Glomerular visceral epithelial cell (primary cell): ENCODE data around the gene TRIM66.

Experiments used
- DNase-seq: peaks from one replicate; pipeline ENCODE4 v3.0.0-alpha.2; 2016; ENCODE audit errors: extremely low spot score

The TRIM66 gene

DNA sequence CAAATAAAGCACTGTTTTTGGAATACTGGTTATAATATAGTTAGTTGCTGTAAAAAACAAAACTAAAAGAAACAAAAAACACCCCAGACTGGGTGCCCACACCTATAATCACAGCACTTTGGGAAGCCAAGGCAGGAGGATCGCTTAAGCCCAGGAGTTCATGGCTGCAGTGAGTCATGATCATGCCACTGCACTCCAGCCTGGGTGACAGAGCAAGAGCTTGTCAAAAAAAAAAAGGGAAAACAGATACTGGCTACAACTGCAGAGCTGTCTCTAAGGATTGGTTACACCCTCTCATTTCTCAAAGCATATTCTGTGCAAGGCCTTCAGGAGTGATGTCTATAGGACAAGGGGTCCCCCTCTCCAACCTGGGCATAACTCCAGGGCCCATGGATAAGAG lies 73.8 kb downstream of the TRIM66 start:
- DNase-seq = peak; percentile 11

DNA sequence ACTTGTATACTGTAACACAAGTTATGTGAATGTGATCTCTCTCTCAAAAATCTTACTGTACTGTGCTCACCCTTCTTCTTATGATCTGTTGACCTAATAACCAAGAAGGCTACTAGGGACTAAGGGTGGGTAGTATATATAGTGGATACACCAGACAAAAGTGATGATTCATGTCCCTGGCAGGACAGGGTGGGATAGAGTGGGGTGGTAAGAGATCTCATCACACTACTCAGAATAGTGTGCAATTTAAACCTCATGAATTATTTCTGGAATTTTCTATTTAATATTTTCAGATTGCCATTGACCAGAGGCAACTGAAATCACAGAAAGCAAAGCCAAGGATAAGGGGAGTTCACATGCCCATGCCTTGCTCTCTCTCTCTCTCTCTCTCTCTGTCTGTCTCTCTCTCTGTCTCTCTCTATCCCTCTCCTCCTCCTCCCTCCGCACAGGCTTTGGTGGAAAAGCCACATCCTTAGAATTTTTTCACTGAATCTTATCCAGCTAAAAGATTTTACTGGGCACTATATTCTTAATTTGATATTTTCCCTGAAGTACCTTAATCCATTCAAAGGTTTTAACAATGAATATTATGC lies 76.4 kb downstream of the TRIM66 start:
- DNase-seq = no peak

DNA sequence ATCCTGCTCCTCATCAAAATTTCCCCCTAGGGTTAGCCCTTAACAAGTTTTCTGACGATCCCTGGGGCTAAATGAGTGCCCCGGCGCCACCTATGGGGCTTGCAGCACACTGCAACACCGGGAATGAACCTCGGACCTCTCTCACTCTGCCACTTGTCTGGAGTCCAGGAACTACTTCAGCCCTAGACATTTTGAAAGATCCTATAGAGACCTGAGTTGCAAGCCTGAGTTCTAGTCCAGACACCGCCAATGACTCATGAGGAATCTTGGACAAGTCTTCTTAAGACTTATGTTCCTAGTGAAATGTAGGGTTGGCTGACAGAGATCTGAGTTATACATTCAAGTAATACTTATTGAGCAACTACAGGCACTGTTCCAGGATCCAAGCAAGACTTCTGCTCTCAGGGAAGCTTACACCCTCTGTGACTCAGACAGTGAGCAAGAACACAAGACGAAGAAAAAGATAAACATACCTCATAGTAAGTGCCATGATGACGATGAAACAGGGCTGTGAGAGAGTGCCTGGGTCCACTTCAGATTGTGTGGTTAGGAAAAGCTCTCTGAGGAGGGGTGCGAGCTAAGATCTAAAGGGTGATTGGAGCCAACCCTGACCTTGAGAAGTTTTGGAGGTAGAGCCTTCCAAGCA lies 78.3 kb downstream of the TRIM66 start:
- DNase-seq = peak; percentile 84

DNA sequence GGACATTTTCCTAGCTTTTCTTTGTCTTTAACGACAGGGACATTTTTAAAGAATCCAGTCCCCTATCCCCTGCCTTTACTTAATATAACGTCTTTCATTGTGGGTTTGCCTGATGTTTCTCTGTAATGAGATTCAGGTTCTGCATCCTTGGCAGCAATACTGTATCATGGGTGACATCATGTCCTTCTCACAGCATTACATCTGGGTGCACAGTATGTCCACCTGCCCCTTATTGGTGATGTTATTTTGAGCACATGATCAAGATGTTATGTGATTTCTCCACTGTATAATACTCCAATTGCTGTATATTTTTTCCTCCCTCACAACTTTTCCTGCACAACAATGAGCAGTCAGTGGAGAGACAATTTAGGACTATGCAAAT lies 78.8 kb downstream of the TRIM66 start:
- DNase-seq = no peak

DNA sequence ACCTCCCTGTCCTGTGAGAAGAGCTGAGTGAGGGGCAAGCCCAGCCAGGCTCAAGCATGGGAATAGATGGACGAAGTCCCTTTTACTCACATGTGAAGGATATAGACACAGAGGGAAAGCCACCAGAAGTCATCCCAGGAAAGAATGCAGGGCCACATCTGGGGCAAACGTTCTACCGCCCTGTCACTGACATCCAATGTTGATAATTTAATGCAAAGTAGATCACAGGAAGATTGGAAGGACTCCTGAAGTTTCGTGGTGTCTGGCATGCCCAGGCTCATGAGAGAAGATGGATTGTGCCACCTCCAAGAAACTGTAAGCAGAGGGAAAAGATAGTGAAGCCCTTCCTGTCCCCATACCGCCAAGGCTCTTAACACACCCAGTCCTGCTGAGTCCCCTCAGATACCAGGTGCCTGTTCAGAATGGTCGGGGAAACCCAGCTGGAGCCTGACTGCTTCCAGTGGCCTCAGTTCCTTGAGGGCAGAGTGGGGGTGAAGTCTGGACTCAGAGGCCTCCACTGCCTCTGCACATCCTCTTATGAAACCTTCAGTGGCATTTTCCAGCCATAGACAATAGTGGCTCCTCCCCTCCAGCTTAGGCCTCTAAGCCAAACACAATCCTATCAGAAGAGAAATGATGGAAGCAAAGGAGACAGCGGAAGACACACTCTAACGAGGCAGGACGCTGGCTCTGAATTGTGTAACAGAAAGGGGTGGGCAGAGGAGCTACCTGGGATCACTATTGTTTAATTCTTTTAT lies 80.9 kb downstream of the TRIM66 start:
- no peak for DNase-seq

DNA sequence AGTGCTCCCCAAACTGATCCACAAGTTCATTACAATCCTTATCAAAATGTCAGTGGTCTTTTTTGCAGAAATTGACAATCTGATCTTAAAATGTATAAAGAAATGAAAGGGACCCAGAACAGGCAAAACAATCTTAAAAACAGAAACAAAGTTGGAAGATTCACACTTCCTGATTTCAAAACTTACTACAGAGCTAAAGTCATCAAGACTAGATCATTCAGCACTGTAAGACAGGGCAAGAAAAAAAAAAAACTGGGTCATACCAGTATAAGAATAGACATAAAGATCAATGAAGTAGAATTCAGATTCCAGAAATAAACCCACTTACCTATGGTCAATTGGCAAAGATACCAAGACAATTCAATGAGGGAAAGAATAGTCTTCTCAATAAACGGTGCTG lies 84.0 kb downstream of the TRIM66 start:
- DNase-seq = no peak

DNA sequence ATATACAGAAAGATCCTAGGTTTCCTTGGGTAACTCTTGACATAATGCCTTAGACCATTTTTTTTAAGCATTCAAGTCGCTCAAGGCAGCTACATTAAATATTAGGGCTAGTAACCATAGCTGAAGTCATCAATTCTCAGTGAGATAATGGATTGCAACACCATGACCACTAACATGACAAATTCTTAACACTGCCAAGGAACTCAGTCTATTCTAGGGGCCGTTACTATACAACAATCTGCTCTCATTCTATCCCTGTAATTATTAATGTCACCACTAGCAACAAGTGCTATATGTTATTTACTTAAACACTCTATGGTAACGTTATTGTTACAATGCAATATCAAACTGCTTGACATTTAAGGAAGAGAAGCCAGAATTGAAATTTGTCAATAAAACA lies 85.3 kb downstream of the TRIM66 start:
- DNase-seq = peak; percentile 45

DNA sequence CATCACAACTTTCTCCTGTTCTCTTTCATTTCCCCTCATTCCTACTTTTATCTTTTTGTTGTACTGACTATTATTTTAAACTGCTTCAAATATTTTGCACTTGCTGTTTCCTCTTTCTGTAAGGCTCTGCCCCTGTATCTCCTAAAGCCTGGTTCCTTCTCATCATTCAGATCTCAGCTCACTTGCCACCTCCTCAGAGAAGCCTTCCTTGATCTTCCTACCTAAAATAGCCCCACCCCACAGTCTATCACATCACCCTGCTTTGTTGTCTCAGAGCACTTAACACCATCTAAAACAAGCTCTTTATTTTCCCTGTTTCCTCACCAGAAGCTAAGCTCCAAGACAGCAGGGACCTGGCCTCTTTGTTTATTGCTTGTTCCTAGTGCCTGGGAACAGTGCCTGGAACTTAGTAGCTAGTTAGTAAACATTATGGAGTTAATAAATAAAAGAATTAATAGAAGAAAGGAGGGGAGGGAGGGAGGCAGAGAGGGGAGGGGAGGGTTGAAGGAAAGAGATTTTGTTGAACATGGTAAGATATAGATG lies 85.9 kb downstream of the TRIM66 start:
- no peak for DNase-seq

DNA sequence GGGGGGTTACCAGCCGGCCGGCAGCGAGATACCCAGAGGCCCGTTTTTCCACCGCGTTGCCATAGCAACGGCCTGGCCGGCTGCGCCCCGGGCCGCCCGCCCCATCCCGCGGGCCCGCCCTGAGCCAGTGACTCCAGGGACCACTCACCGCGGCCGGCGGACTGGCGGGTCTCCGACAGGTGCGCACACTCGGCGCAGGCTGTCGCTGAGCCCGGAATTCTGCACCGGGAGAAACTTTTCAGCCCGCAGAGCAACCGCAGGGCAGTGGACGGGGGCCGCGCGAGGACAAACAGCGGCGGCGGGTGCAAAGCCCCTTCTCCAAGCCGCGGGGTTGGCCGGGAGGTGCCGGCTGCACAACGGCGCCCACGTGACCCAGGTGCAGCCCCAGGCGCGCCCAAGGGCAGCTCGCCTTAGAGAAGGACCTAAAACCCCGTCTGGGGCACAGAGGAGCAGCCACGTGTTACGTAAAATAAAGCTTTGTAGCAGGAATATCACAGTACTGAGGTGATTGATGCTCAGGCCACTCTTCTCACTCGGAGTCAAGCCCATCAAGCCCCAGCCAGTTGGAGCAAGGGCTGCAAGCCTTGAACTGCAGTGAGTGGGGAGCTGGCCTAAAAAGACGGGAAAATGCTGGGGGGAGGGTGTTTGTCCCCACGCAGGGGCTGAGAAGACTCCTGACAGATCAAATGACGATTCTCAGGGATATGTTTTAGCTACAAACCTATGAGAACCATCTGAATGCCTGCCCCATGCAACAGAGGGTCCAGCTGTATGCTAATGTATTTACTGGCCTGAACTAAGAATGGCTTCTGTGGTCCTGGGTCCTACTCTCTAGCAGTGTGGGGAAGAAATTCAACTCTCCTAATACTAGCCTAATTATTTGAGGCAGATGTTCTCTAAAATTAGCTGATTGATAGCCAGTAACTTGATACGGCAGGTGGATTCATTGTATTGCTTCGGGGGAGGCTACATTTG lies 88.2 kb downstream of the TRIM66 start, which contains the start of gene STK33:
Gene STK33 (minus strand): TSS at position 294 of the 975 bp plus-strand sequence. CDS start 119,323 bp downstream, outside the sequence.
- DNase-seq = peak; percentile 58

DNA sequence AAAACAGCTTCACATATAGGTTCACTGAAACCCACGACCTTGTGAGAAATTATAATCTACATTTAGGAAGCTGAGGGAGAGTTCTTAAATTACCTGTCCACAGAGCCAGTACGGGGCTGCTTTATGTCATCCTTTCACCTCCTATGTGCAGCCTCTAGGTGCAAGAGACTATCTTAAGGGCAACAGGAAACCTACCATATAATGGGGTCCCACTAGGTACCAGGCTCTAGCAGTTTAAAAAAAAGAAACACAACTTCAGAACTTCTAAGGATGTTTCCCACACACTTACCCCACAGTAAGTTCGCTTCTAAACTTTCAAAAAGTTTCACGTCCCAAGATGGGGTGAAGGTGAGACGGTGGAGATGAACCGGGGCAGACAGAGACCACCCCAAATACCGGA lies 89.0 kb downstream of the TRIM66 start:
- DNase-seq = no peak

DNA sequence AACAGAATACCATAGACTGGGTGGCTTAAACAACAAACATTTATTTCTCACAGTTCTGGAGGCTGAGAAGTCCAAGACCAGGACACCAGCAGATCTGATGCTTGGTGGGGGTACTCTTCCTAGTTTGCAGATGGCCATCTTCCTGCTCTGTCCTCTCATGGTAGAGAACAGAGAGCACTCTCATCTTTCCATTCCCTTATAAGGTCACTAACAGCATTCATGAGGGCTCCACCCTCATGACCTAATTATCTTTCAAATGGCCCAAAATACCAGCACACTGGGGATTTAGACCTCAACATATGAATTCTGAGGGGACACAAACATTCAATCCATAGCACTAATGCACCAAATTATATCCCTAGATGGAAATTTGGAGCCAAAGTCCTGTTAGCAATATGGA lies 94.5 kb downstream of the TRIM66 start:
- no peak for DNase-seq

DNA sequence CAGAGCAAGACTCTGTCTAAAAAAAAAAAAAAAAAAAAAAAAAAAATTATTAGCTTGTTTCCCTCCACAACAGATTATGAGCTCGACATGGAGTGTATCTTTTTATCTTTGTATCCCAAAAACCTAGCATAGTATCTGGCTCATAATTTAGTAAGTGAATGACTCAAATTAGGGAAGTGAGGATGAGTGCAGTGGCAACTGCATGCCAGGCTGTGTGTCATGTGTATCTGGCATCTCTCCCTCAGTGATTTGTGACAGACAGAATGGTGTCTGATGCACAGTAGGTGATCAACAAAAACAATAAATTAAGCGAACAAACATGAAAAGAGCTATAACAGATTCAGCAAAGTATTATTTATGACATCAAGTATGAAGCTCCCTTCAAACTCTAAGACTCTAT lies 95.7 kb downstream of the TRIM66 start:
- no peak for DNase-seq

DNA sequence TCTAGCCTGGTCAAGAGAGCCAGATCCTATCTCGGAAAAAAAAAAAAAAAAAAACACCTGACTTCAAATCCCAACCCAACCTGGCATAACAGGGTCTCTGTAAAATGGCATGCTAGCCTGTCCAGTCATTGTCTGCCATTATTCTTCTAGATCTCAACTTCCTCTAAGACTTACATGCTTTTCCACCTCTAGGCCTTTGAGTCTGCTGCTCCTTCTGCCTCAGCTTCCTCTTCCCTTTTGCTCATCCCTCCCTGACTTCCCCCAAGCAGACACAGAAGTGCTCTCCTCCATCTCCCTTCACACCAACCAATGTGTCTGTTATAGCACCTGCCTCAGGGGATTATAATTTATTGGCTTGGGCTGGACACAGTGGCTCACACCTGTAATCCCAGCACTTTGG lies 96.3 kb downstream of the TRIM66 start:
- DNase-seq = no peak

DNA sequence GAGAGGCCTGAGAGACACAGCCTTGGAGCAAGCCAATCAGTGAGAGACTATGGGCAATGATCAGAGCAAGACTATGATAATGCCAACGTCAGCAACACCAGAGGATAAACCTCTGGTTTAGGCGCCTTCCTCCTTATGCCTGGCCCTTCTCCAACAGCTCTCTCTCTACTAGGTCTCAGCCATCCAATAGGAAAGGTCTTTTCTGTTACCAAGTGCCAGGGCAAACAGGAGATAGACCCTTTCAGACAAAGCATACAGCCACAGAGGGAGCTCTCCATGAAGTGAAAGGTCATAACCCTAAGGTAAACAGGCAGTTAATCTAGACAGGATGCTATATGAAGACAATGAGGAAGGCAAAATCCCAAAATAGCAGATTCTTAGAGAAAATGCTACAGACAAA lies 98.0 kb downstream of the TRIM66 start:
- no peak for DNase-seq

DNA sequence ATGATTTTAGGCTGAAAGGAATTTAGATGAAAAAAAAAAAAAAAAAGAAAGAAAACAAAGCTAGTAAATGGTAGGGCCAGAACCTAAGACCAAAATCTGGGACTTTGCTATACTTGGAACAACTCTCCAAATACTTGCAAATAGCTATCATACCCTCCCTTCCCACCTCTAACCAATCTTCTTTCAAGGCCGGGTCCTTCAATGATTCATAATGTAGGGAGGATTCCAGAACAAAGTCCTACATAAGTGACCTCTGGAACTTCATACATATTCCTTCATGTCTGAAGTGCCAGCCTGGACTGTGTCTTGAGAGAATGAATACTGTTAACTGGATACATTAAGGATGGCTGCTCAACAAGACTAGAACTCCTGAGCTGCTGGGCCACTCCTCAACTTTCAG lies 98.4 kb downstream of the TRIM66 start:
- DNase-seq = no peak

DNA sequence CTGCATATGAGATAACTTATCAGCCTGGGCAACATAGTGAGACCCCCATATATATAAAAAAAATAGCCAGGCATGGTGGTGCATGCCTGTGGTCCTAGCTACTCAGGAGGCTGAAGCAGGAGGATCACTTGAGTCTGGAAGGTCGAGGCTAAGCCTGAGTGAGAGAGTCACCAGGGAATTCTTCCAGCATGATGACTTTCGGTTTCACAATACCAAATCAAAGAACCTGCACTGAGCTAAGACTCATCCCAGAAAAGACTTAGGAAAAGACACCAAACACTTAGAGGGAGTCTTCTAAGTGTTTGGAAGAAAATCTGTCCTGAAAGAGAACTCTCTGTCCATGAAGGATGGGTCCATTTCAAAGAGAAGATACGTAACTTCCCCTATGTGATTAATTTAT lies 101.2 kb downstream of the TRIM66 start:
- no peak for DNase-seq

DNA sequence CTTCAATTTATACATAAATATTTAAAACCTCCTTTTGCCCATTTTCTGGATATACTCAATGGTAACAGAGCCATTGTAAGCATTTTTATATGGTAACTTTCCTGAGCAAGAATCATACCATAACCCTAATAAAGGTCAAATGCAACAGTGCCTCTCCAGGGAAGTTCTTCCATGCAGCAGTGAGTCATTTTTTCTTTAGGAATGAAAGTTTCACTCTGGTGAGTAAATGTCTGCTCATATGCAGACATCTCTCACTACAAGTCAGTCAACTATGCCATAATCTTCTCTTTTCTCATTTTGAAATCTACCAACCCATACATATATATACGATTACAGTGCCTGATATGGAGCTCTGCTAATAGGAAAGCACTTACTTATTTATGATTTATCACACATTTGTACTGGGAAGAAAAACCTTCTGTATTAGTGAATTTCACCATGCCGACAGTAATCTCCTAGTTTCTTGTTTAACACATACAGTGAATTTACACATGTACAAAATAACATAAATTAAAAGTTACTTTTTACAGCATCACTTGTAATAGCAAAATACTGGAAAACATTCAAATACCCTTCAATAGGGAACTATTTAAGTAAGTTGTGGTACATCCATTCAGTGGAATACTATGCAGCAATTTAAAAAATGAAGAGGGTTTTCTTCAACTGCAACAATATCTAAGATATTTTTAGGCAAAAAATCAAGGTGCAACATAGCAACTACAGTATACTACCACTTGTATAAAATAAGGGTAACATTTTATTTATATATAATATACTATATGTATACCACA lies 104.5 kb downstream of the TRIM66 start:
- DNase-seq = no peak

DNA sequence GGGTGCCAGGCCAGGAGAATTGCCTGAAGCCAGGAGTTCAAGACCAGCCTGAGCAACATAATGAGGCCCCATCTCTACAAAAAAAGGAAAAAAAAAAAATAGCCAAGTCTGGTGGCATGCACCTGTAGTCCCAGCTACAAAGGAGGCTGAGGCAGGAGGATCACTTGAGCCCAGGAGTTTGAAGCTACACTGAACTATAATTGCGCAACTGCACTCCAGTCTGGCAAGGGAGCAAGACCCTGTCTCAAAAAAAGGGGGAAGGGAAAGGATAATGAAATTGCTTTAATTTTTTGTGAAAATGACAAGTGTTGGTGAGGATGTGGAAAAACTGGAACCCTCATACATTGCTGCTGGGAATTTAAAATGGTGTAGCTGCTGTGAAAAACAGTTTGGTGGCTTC lies 107.7 kb downstream of the TRIM66 start:
- no peak for DNase-seq

DNA sequence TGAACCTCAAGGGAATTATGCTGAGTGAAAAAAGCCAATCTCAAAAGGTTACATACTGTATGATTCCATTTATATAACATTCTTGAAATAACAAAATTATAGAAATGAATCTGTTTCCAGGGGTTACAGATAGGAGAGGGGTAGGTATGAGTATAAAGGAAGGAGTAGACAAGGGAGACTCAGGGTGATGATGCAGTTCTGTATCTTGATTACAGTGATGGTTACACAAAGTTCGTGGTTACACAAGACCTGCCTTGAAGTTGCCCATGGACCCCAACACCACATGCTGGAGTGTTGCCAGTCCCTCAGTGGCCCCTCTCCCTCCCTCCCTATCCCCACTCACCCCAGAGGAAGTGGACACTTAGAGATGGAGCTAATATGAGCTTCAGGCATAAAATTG lies 108.7 kb downstream of the TRIM66 start:
- DNase-seq = no peak

DNA sequence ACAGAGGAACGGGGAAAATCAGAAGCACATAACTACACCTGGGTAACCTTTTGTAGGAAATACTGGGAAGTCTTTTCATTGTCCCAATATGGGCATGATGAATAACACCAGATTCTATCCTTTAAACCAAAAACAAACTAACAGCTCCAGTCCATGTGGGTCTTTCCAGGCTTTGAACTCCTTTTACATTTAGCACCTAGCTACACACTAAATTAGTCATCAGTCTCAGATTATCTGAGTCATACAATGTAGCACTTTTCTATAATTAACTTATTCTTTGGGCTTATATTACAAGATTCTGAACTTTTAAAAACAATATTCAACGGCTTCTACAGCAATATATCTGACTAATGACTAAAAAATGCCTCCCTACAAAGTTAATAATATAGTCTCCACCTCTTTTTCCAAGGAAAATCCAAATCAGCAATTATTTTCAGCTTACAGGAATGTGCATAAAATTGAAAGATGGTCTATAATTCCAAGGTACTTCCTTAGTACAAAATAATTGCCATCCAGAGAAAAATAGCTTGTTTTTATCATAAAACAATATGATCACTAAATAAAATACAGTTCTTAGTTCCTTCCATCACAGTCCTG lies 114.8 kb downstream of the TRIM66 start:
- peak; percentile 33 for DNase-seq
